ENCODE data around the gene HSBP1. TPM values are rescaled to one million over a fixed set of nuclear protein-coding genes. Genes with fewer than 3 reads are reported as not detected.

The HSBP1 gene
- total and polyA plus RNA-seq, 9 of the 15 experiments (the other 6 are each of a cell fraction or from before 2014, with no cell fraction given), result 84.9 to 677 (median 204) TPM

DNA sequence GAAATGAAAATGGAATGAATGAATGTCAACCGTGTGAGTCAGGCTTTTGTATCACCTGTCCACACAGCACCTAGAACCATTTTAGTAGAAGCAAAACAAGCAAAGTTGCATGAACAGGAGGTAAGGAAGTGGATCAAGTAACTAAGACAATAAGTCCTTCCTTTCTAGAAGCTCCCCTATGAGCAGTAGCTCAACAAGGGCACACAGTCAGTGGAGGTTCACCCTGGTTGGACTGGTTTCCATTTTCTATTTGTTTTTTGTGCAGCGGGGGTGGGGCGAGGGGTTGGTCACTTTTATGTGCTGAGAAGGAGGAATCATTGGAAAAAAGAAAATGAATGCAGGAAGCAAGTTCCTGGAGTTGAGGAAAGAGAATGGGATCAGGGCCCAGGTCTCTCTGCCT lies 4.0 kb upstream of the HSBP1 start:
- ChIA-PET CTCF (ENCODE audit: low intra/inter-chr PET ratio) (no interaction called here), POLR2A (interaction anchor here (0.7 kb wide), 1 partner anchor 127 kb away, joined by 4 read pairs; no protein-coding TSS in a partner anchor)
- Histone ChIP-seq H3K9me3 (replicated peaks; ENCODE audit: control insufficient read depth, insufficient read depth, low read depth, low read length) (no peaks in the 10 kb centered on the region), H3K79me2 (ENCODE audit: control insufficient read depth, insufficient read depth, low read length) (peaks cover 11% of the 10 kb centered on the region), H3K36me3 (ENCODE audit: control insufficient read depth, insufficient read depth, low read length) (peaks cover 1% of the 10 kb centered on the region; the same call in 1 of the 3 replicates), H3K9me1 (ENCODE audit: control insufficient read depth, insufficient read depth, low read length) (peaks cover under 1% of the 10 kb centered on the region), H3K27me3 (ENCODE audit: control insufficient read depth in 2 of 2, insufficient read depth in 2 of 2, low read length in 2 of 2) (peaks cover 20 to 30% of the 10 kb centered on the region in 2 experiments), H3K27ac (ENCODE audit: extremely low read depth, low read depth, low read length) (no peak overlapping the region), H3K4me3 (no peak overlapping the region), H4K20me1 (replicated peaks; ENCODE audit: control insufficient read depth, insufficient read depth, low read length) (peaks cover 3% of the 10 kb centered on the region; the same call in 1 of the 2 replicates), H2AFZ (ENCODE audit: low read depth, low read length) (no peak overlapping the region), H3K4me1 (replicated peaks in 1 of 2; ENCODE audit: control insufficient read depth in 2 of 2, insufficient read depth in 2 of 2, low read length in 2 of 2) (peaks cover 4 to 5% of the 10 kb centered on the region in 2 experiments; a peak in 4 of 5 replicates), H3K4me2 (ENCODE audit: insufficient read depth, low read length) (no peak overlapping the region), H3K9ac (ENCODE audit: insufficient read depth in 1 of 2, low read depth in 2 of 2, low read length in 2 of 2) (no peak overlapping the region)
- intact Hi-C loops (cut with micrococcal nuclease) (no loop called here), in situ Hi-C loops (cut with MboI) (no loop called here)
- no TSS peak for BruUV-seq (replicated peaks)
- TF ChIP-seq, protein P1, sequence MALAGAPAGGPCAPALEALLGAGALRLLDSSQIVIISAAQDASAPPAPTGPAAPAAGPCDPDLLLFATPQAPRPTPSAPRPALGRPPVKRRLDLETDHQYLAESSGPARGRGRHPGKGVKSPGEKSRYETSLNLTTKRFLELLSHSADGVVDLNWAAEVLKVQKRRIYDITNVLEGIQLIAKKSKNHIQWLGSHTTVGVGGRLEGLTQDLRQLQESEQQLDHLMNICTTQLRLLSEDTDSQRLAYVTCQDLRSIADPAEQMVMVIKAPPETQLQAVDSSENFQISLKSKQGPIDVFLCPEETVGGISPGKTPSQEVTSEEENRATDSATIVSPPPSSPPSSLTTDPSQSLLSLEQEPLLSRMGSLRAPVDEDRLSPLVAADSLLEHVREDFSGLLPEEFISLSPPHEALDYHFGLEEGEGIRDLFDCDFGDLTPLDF (CRISPR knock-in tag; IDR thresholded peaks at IDR 0.05), result no peak
- no peak for TF ChIP-seq HDAC3 (IDR thresholded peaks at IDR 0.05; ENCODE audit: borderline replicate concordance, partially characterized antibody)
- no peak for TF ChIP-seq ZNF445 (CRISPR knock-in tag; IDR thresholded peaks at IDR 0.05; ENCODE audit: low read depth)
- TF ChIP-seq, protein P2, sequence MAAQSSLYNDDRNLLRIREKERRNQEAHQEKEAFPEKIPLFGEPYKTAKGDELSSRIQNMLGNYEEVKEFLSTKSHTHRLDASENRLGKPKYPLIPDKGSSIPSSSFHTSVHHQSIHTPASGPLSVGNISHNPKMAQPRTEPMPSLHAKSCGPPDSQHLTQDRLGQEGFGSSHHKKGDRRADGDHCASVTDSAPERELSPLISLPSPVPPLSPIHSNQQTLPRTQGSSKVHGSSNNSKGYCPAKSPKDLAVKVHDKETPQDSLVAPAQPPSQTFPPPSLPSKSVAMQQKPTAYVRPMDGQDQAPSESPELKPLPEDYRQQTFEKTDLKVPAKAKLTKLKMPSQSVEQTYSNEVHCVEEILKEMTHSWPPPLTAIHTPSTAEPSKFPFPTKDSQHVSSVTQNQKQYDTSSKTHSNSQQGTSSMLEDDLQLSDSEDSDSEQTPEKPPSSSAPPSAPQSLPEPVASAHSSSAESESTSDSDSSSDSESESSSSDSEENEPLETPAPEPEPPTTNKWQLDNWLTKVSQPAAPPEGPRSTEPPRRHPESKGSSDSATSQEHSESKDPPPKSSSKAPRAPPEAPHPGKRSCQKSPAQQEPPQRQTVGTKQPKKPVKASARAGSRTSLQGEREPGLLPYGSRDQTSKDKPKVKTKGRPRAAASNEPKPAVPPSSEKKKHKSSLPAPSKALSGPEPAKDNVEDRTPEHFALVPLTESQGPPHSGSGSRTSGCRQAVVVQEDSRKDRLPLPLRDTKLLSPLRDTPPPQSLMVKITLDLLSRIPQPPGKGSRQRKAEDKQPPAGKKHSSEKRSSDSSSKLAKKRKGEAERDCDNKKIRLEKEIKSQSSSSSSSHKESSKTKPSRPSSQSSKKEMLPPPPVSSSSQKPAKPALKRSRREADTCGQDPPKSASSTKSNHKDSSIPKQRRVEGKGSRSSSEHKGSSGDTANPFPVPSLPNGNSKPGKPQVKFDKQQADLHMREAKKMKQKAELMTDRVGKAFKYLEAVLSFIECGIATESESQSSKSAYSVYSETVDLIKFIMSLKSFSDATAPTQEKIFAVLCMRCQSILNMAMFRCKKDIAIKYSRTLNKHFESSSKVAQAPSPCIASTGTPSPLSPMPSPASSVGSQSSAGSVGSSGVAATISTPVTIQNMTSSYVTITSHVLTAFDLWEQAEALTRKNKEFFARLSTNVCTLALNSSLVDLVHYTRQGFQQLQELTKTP (IDR thresholded peaks at IDR 0.05; ENCODE audit: low read depth in 1 of 2, partially characterized antibody in 2 of 2), result no peak
- no peak for TF ChIP-seq ZNF263 (CRISPR knock-in tag; IDR thresholded peaks at IDR 0.05; ENCODE audit: borderline replicate concordance)
- no peak for TF ChIP-seq HOXB6 (CRISPR knock-in tag; IDR thresholded peaks at IDR 0.05; ENCODE audit: borderline replicate concordance)
- TF ChIP-seq TAL1 (IDR thresholded peaks at IDR 0.05), result no peak
- TF ChIP-seq ZNF311 (CRISPR knock-in tag; IDR thresholded peaks at IDR 0.05), result no peak
- TF ChIP-seq FOXJ2 (tag; IDR thresholded peaks at IDR 0.05), result no peak
- no peak for ATAC-seq
- WGBS (ENCODE audit: insufficient coverage, low coverage, missing lambda C conversion rate), result 6% methylated on average over 3 of the region's 3 CpGs
- DNase-seq (ENCODE audit: extremely low read depth in 1 of 4, low spot score in 3 of 4), result no peak
- FAIRE-seq, result no peak

Data from K562 (cell line).